SK-N-SH (cell line): ENCODE results near the gene STEAP3. TPM values are rescaled to one million over a fixed set of nuclear protein-coding genes. Genes with fewer than 3 reads are reported as not detected.

Experiments used
- CTCF ChIA-PET: fragments of 300-600, 350-600 bp; formaldehyde crosslinking; extraction: SDS; loops from one replicate; lab custom pipeline; 2021; lab: Yijun Ruan, JAX
- POLR2A ChIA-PET: fragments of 350-600 bp; sonication (Branson Sonifier 250); formaldehyde crosslinking; extraction: SDS; loops from one replicate; lab custom pipeline; 2020; ENCODE audit warnings: antibody characterized with exemption, inconsistent platforms; lab: Yijun Ruan, JAX
- DNase-seq: peaks from one replicate; pipeline ENCODE4 v3.0.0; 2012
- H2AFZ ChIP-seq: fragments of 200-600 bp; sonication (generic); 2 replicates; pipeline ENCODE4 v1.8.1; 2016; ENCODE audit warnings: antibody characterized with exemption, mild to moderate bottlenecking, low read depth
- H3F3A ChIP-seq: fragments of 200-600 bp; sonication (generic); replicated peaks from 2 replicates; pipeline ENCODE3; 2016; ENCODE audit warnings: antibody characterized with exemption, mild to moderate bottlenecking; ENCODE audit not compliant: insufficient read depth
- H3K27ac ChIP-seq, 2 experiments: fragments of 200-500 bp in 1 of 2; fragments of 200-600 bp in 1 of 2; sonication (Bioruptor generic) in 1 of 2; sonication (generic), shearing (Covaris generic) in 1 of 2; 2 replicates each; pipeline versions ENCODE4 v1.5.1 to v1.6.1; 2014 to 2016; ENCODE audit warnings: low read depth in 2 of 2, inconsistent platforms in 1 of 2, low read length in 1 of 2, mild to moderate bottlenecking in 1 of 2, mixed read lengths in 1 of 2
- H3K27me3 ChIP-seq: fragments of 200-600 bp; sonication (generic), shearing (Covaris generic); 2 replicates; pipeline ENCODE4 v1.6.1; 2016; ENCODE audit warnings: mixed run types; ENCODE audit not compliant: insufficient read depth
- H3K36me3 ChIP-seq, 2 experiments: fragments of 200-500 bp in 1 of 2; fragments of 200-600 bp in 1 of 2; sonication (Bioruptor generic) in 1 of 2; sonication (generic) in 1 of 2; replicated peaks in 1 of 2; 2 replicates each; pipeline versions ENCODE3 to v1.5.1; 2014 to 2016; ENCODE audit warnings: low read length in 1 of 2, mild to moderate bottlenecking in 1 of 2; ENCODE audit not compliant: insufficient read depth in 2 of 2, control insufficient read depth in 1 of 2
- H3K4me1 ChIP-seq, 2 experiments: fragments of 200-500 bp in 1 of 2; fragments of 200-600 bp in 1 of 2; sonication (Bioruptor generic) in 1 of 2; sonication (generic), shearing (Covaris generic) in 1 of 2; 2 replicates each; pipeline versions ENCODE4 v1.5.1 to v1.6.1; 2014 to 2016; ENCODE audit warnings: low read depth in 1 of 2, low read length in 1 of 2, mixed run types in 1 of 2; ENCODE audit not compliant: insufficient read depth in 2 of 2, control insufficient read depth in 1 of 2
- H3K4me2 ChIP-seq: fragments of 200-600 bp; sonication (generic), shearing (Covaris generic); 2 replicates; pipeline ENCODE4 v1.6.1; 2017; ENCODE audit warnings: mixed run types
- H3K4me3 ChIP-seq, 2 experiments: fragments of 200-500 bp in 1 of 2; fragments of 200-600 bp in 1 of 2; sonication (Bioruptor generic) in 1 of 2; sonication (generic), shearing (Covaris generic) in 1 of 2; 2 replicates each; pipeline versions ENCODE4 v1.5.1 to v1.8.1; 2014 to 2016; ENCODE audit warnings: low read depth in 2 of 2, inconsistent platforms in 1 of 2, low read length in 1 of 2, mild to moderate bottlenecking in 1 of 2, mixed read lengths in 1 of 2, moderate library complexity in 1 of 2
- H3K79me2 ChIP-seq: fragments of 200-600 bp; sonication (generic); 2 replicates; pipeline ENCODE4 v1.8.1; 2017; ENCODE audit warnings: mild to moderate bottlenecking; ENCODE audit not compliant: insufficient read depth
- H3K9ac ChIP-seq: fragments of 200-600 bp; sonication (generic); 2 replicates; pipeline ENCODE4 v1.6.1; 2017; ENCODE audit warnings: mixed run types
- H3K9me2 ChIP-seq: fragments of 200-600 bp; sonication (generic); 2 replicates; pipeline ENCODE4 v1.6.1; 2017; ENCODE audit warnings: mixed run types
- H3K9me3 ChIP-seq: fragments of 200-600 bp; sonication (generic); 2 replicates; pipeline ENCODE4 v1.6.1; 2017; ENCODE audit warnings: mixed run types, mild to moderate bottlenecking, moderate library complexity
- H4K20me1 ChIP-seq: fragments of 200-600 bp; sonication (generic); 2 replicates; pipeline ENCODE4 v1.6.1; 2017; ENCODE audit warnings: mild to moderate bottlenecking, mixed run types; ENCODE audit not compliant: insufficient read depth
- CTCF ChIP-seq: fragments of 200-600 bp; sonication (generic); IDR thresholded peaks from 2 replicates; pipeline ENCODE4 v1.6.1; 2017; ENCODE audit warnings: antibody characterized with exemption, mild to moderate bottlenecking, moderate library complexity
- ELF1 ChIP-seq: IDR thresholded peaks from 2 replicates; pipeline ENCODE4 v1.4.0; 2012
- FOXM1 ChIP-seq: IDR thresholded peaks from 2 replicates; pipeline ENCODE4 v1.4.0; 2012; ENCODE audit warnings: low read depth, mild to moderate bottlenecking
- GABPA ChIP-seq: IDR thresholded peaks from 2 replicates; pipeline ENCODE4 v1.4.0; 2012; ENCODE audit warnings: low read depth, mild to moderate bottlenecking
- JUND ChIP-seq: IDR thresholded peaks from 2 replicates; pipeline ENCODE4 v1.4.0; 2012
- NFIC ChIP-seq: IDR thresholded peaks from 2 replicates; pipeline ENCODE4 v1.4.0; 2012; ENCODE audit warnings: borderline replicate concordance
- RCOR1 ChIP-seq: fragments of 150-350 bp; IDR thresholded peaks from 2 replicates; pipeline ENCODE4 v1.6.1; 2017; ENCODE audit warnings: antibody characterized with exemption, low read length
- RXRA ChIP-seq: IDR thresholded peaks from 2 replicates; pipeline ENCODE4 v1.4.0; 2012; ENCODE audit warnings: low read depth, mild to moderate bottlenecking, borderline replicate concordance
- TAF1 ChIP-seq: IDR thresholded peaks from 2 replicates; pipeline ENCODE4 v1.6.1; 2012; ENCODE audit warnings: low read depth, mild to moderate bottlenecking, low read length, moderate library complexity, borderline replicate concordance
- YY1 ChIP-seq: IDR thresholded peaks from 2 replicates; pipeline ENCODE4 v1.4.0; 2012; ENCODE audit warnings: low read depth, mild to moderate bottlenecking
- WGBS: methylation state at CpG from one replicate; pipeline ENCODE4 v1.1.6; 2017; ENCODE audit warnings: low lambda C conversion rate; 5-methylcytosine and 5-hydroxymethylcytosine counted together
- polyA plus RNA-seq, 3 experiments: library from polyadenylated mRNA; depleted of rRNA; stranded (reverse); fragments of >200 nt; gene quantifications; 2 replicates each; pipeline ENCODE4 v1.2.3, GENCODE V29; 2012
- TF ChIP-seq, protein P1 (sequence below): IDR thresholded peaks from 2 replicates; pipeline ENCODE4 v1.4.0; 2012; ENCODE audit warnings: low read depth

The STEAP3 gene
- polyA plus RNA-seq, 1 of the 3 experiments (the other 2 are of a cell fraction): 30.6 TPM

- CTCF ChIA-PET: interaction anchor here (0.7 to 4.8 kb wide), 14 partner anchors 11 to 429 kb away, joined by 3 to 30 read pairs (median 4); no protein-coding TSS in a partner anchor
- WGBS: 84% methylated on average over 5 of the region's 5 CpGs
- H3K4me1 ChIP-seq: peaks cover 0 to 2% of the 10 kb centered on the region in 2 experiments; a peak in 1 of 4 replicates
- no peaks in the 10 kb centered on the region for H3K36me3 ChIP-seq
- no peaks in the 10 kb centered on the region for H4K20me1 ChIP-seq
- H2AFZ ChIP-seq: no peak overlapping the region
- no peaks in the 10 kb centered on the region for H3K27me3 ChIP-seq
- TF ChIP-seq, protein P1, sequence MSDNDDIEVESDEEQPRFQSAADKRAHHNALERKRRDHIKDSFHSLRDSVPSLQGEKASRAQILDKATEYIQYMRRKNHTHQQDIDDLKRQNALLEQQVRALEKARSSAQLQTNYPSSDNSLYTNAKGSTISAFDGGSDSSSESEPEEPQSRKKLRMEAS: no peak
- TF ChIP-seq YY1 (no peak), ELF1 (no peak), JUND (no peak), FOXM1 (no peak), CTCF (no peak)
- H3K9me3 ChIP-seq: no peaks in the 10 kb centered on the region
- H3K79me2 ChIP-seq: no peaks in the 10 kb centered on the region
- H3K4me2 ChIP-seq: no peak overlapping the region
- H3K9ac ChIP-seq: no peak overlapping the region
- no peaks in the 10 kb centered on the region for H3K9me2 ChIP-seq
- no peak overlapping the region for H3K4me3 ChIP-seq
- H3F3A ChIP-seq: no peaks in the 10 kb centered on the region
- POLR2A ChIA-PET: no interaction called here
- DNase-seq: no peak
- no peak overlapping the region for H3K27ac ChIP-seq
Measured at GRCh38 chr2:119311371-119311770, 87.7 kb downstream of the STEAP3 start.

- no peaks in the 10 kb centered on the region for H3K9me2 ChIP-seq
- H3K79me2 ChIP-seq: no peaks in the 10 kb centered on the region
- H2AFZ ChIP-seq: no peak overlapping the region
- H3K4me1 ChIP-seq: peaks cover 0 to 2% of the 10 kb centered on the region in 2 experiments; a peak in 1 of 4 replicates
- DNase-seq: no peak
- TF ChIP-seq TAF1 (no peak), RCOR1 (no peak), GABPA (no peak), RXRA (no peak), NFIC (no peak)
- TF ChIP-seq, protein P1: no peak
- ChIA-PET CTCF (interaction anchor here (1.4 to 4.8 kb wide), 6 partner anchors 20 to 429 kb away, joined by 4 to 30 read pairs (median 10); no protein-coding TSS in a partner anchor), POLR2A (no interaction called here)
- no peak overlapping the region for H3K27ac ChIP-seq
- H4K20me1 ChIP-seq: no peaks in the 10 kb centered on the region
- H3K4me3 ChIP-seq: no peak overlapping the region
- no peaks in the 10 kb centered on the region for H3K36me3 ChIP-seq
- no peaks in the 10 kb centered on the region for H3K9me3 ChIP-seq
- H3F3A ChIP-seq: no peaks in the 10 kb centered on the region
- H3K27me3 ChIP-seq: no peaks in the 10 kb centered on the region
- no peak overlapping the region for H3K4me2 ChIP-seq
- no peak overlapping the region for H3K9ac ChIP-seq
- 86% methylated on average over 7 of the region's 9 CpGs for WGBS
Measured at GRCh38 chr2:119311831-119312230, 88.2 kb downstream of the STEAP3 start.

Other genes with a start within 250 kb of the STEAP3 start
- not detected in 2 replicates for gene C1QL2, start 65.1 kb upstream of the STEAP3 start, polyA plus RNA-seq (2012; rRNA removed)
- 6.0 and 10.9 TPM in 2 replicates for gene C2orf76, start 143.0 kb downstream of the STEAP3 start, polyA plus RNA-seq (2012; rRNA removed)
- 150 and 180 TPM in 2 replicates for gene DBI, start 143.1 kb downstream of the STEAP3 start, polyA plus RNA-seq (2012; rRNA removed)
- gene TMEM37, start 208.0 kb downstream of the STEAP3 start, polyA plus RNA-seq (2012; rRNA removed): 0.13 and 0.25 TPM in 2 replicates